HG02870 (cell line): ENCODE measurements around the gene DEPDC1.
"Not testable (repeated sequence)": the region's sequence is repeated elsewhere in the genome, so short reads cannot be mapped to it uniquely, and the experiment has no call there.

ENCODE experiments used
- ATAC-seq: cut with Tn5 transposase; IDR thresholded peaks from one replicate; pipeline ENCODE4 v1.9.1; 2021; ENCODE audit warnings: mild to moderate bottlenecking, moderate library complexity; ENCODE audit not compliant: unreplicated experiment

The DEPDC1 gene, protein sequence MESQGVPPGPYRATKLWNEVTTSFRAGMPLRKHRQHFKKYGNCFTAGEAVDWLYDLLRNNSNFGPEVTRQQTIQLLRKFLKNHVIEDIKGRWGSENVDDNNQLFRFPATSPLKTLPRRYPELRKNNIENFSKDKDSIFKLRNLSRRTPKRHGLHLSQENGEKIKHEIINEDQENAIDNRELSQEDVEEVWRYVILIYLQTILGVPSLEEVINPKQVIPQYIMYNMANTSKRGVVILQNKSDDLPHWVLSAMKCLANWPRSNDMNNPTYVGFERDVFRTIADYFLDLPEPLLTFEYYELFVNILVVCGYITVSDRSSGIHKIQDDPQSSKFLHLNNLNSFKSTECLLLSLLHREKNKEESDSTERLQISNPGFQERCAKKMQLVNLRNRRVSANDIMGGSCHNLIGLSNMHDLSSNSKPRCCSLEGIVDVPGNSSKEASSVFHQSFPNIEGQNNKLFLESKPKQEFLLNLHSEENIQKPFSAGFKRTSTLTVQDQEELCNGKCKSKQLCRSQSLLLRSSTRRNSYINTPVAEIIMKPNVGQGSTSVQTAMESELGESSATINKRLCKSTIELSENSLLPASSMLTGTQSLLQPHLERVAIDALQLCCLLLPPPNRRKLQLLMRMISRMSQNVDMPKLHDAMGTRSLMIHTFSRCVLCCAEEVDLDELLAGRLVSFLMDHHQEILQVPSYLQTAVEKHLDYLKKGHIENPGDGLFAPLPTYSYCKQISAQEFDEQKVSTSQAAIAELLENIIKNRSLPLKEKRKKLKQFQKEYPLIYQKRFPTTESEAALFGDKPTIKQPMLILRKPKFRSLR

DNA sequence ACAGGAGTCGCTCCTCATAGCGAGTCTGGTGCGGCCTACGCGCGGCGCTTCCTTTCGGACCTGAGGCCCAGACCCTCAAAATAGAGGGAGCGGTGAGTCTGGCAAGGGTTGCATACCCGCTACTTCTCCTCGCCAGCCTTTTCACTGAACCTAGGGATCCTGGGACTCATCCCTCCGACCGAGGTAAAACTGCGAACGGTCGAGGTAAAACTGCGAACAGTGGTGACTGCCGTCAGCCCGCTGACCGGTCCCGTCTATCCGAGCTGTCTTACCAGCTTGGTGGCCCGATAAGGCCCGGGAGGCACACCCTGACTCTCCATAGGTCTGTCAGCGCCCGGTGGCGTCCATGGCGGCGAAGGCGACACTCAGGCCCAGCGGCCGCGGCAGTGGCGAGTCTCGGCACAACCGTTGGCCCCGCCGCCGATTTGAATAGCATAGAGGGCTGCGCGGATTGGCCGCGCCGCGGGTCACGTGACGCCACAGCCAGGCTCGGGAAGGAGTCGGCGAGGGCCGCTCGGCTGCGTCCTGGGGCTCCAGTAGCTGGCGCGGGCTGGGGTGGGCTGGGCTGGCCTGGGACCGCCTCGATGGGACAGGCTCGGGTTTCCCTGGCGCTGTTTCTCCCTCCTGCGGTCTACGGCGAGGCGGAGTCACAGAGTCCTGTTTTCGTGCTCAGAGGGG lies at the start of gene DEPDC1:
Gene DEPDC1, minus strand, starts transcription at position 403 of the 678 bp plus-strand sequence. Its CDS starts 83 bp downstream, at position 320.
- peak; percentile 92 for ATAC-seq

DNA sequence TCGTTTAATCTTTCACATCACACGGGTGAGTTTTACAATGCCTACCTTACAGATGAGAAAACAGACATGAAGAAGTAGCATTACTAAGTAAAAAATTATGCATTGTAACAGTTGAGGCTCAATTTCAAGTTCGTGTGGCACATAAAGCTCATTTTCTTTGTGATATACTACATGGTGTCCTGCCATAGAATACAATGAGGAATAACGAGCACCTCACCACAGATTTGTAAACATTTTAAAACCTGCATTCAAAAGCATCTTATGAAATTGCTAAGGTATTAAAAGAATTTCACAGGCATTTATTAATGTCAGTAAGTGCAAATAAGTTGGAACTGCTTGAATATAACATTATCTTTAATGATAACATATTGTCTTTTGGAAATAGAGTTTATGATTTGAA lies 47.8 kb upstream of the DEPDC1 start:
- ATAC-seq: no peak

DNA sequence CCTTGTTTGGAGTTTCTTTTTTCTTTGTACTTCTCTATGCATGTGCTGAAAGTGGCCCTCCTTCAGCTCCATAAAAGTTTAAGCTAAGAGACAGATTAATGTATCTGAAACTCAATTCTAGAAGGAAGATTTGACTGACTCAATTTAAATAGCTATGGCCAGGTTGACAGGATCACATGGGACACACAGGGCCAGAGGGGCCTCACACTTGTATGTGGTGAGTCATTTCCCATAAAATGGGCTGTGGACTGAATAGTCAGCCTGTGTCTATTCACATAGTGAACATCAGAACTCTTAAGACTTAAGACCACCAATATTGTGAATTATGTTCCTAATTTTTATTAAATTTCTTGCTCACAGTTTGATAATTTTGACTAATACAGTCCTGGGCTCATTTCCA lies 45.7 kb upstream of the DEPDC1 start:
- no peak for ATAC-seq

DNA sequence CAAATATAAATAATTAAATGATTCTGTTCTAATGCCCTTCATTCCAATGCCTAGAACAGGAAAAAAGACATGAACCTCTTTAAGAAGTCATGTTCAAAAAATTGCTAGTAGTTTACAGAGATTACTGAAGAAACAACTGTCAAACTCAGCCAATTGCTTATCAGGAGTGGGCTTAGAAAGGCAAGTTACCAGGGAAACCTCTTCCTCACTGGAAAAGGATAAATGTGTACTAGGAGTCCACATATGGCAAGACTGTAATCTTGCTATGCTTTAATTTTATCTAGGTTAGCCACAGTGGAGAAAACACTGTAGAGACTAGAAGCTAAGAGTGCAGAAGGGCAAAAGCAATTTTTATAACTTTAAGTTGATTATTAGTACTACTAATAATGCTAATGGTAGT lies 42.1 kb upstream of the DEPDC1 start:
- no peak for ATAC-seq

DNA sequence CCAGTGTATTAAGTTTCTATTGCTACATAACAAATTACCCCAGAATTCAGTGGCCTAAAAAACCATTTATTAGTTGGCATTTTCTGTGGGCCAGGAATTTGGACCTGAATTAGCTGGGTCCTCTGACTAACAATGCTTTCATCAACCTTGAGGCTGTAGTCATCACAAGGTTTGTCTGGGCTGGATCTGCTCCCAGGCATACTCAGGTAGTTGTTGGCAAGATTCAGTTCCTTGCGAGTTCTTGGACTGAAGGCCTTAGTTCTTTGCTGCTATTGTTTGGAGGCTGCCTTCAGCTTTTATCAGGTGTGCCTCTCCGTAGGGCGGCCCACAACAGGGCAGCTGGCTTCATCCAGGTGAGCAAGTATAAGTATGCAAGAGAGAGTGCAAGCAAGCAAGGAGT lies 31.4 kb upstream of the DEPDC1 start:
- ATAC-seq: no peak

DNA sequence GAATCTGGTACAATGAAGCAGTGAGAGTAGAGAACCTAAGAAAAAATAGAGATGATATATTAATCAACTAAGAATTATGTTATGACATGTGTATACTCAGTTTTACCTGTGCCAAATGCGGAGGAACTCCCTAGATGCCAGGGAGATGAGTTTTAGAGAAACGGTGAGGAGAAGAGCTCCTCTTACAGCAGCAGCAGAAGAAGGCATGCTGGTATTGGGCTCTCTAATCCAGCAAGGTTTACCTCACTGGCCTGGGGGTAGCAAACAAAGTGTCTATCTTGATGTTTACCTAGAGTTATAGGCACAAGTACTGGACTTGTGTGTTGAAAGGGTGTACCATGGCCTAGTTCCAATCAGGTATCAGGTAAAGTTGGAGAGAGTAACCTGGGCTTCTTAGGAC lies 28.9 kb upstream of the DEPDC1 start:
- no peak for ATAC-seq

DNA sequence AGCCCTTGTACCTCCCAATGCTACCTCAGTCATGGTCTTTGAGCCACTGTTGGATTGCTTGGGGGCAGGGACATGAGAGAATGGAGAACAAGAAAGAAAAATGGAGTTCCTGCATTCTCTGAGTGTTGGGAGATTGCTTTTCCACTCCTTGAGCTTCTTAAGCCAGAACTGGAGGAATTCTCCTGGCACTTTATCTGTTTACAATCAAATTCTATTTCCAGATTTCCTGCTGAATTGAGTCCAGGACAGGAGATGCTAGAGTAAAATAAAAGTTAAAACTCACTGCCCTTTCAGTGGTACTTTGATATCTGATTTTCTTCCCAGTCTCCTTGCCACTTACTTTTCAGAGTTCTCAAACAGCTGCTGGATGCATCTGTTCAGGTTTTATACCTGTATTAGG lies 24.4 kb upstream of the DEPDC1 start:
- no peak for ATAC-seq

DNA sequence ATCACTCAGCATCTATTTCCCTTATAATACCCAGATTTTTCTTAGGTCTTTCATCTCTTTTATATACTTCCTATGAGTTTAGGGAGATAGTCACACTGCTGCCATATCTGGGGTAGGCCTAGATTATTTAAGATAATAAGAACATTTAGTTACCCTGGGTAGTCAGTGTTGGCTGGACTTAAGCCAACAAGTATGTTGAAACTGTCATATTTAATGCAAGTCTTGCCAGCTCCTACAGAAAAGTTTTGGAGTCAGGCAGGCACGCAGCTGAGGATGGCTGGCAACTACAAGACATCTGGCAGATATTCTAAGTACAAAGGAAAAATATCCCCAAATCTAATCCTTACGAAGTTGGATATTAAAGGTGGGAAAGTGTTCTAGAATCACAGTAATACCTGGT lies 19.2 kb upstream of the DEPDC1 start:
- ATAC-seq: no peak

DNA sequence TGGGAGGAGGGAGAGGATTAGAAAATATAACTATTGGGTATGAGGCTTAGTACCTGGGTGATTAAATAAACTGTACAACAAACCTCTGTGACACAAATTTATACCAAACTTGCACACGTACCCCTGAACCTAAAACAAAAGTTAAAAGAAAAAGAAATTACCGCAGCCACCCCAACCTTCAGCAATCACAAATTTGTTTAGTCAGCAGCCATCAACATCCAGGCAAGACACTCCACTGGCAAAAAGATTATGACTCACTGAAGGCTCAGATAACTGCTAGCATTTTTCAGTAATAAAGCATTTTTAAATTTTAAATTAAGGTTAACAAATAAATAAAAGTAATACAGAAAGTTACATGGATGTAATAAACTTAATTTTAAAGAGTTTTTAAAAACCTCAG lies 14.4 kb upstream of the DEPDC1 start:
- ATAC-seq: no peak

DNA sequence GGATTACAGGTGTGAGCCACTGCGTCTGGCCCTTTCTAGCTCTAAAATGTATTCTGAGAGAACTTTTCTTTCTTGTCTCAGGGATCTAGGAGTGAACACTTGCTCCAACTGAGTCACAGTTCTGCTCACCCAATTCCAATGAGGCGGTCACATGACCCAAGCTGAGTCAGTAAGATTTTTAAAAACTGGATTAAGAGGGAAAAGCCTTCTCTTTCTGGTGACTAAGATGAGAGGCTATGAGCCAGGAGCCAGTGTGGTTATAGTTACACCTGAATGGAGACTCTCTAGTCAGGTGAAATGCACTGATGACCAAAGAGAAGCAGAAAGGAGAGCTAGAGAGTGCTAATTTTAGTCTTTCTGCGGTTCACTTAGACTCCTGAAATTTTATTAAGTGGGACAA lies 9.5 kb upstream of the DEPDC1 start:
- ATAC-seq: no peak

DNA sequence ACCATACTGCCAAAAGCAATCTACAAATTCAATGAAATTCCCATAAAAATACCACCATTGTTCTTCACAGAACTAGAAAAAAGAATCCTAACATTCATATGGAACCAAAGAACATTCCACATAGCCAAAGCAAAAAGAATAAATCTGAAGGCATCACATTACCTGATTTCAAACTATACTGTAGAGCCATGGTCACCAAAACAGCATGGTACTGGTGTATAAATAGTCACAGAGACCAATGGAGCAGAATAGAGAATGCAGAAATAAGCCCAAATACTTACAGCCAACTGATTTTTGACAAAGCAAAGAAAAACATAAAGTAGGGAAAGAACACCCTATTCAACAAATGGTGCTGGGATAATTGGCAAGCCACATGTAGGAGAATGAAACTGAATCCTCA lies 6.2 kb upstream of the DEPDC1 start:
- ATAC-seq: no peak

DNA sequence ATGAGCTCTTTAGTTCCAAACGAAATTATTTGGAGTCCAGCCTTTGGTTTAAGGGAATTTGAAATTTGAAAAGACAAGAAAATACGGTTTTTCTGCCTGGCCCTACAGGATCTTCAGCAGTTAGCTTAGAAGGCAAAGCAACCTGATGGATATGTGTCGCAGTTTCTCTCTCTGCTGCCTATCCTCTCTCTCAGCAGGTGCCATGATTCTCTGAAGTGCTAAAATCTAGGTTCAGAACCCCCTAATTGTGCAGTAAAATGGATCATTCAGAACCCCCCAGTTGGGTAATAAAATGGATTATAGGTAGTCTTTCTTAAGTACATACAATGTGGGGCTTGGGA lies 446 bp upstream of the DEPDC1 start:
- ATAC-seq: no peak

DNA sequence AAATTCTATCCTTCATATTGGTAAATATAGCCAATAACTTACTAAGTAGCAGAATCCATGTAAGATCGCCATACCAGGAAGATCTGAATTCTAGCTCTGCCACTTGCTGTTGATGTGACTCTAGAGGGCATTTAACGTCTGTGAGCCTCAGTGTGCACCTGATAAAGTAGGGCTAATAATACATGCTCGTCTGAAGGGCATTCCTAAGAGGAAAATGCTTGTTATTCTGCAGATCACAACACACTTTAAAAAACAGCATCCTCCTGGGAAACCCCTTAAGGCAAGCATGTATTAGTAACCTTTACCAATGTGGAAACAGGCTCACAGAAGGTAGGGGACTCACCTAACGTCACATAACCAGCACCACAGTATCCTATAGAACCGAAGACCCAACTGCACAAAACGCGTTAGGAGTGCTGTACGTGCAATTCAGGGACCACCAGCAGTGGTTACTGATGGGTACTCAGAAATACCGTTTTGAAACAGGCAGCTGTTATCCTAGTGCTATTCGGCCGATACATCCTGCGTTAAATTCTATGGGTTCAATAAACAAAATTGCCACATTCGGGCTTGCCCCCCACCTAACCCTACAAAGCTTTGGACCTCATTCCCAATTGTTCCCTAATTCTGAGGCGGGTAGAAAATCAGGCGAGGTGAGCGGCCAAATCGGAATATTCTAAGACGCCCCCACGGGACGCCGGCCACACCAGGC lies 758 bp downstream of the DEPDC1 start:
- peak; percentile 19 for ATAC-seq

DNA sequence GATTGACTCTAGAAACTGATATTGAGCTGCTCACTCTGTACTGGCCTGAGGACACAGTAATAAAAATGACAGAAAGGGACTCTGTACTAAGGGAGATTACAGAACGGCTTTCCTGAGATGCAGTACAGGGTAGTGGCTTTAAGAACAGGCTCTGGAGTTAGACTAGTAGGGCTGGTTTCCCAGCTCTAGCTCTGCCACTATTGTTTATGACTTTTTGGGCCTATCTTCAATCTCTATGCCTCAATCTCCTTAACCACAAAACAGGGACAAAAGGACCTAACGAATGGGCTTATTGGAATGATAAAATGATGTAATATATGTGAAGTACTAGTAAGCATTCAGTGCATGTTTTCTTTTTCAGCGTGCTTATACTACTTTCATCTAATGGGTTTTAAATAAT lies 1.4 kb downstream of the DEPDC1 start:
- no peak for ATAC-seq

DNA sequence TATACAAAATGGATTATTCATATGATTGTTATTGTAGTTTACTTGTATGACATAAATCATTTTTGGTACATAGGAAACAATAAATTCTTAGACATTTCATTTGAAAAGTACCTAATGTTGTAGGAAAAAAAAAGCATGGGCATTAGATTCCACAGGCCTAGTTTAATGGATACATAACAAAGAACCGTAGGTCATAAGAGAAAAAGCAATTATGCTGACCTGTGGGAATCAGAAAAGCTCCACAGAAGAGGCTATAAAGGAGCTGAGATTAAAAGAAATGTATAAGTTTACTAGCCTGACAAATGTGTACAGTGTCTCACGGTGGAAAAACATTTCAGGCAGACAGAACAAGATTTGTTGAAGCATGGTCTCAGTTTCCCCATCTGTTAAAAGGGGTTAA lies 3.7 kb downstream of the DEPDC1 start:
- ATAC-seq: no peak

DNA sequence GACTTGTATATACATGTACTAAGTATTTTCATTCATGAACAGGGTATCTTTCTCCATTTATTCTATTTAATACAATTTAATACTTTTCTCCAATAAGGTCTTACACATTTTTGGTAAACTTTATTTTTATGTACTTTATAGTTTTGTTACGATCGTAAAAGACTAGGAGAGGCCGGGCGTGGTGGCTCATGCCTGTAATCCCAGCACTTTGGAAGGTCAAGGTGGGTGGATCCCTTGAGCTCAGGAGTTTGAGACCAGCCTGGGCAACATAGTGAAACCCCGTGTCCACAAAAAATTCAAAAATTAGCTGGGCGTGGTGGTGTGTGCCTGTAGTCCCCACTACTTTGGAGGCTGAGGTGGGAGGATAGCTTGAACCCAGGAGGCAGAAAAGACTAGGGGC lies 4.6 kb downstream of the DEPDC1 start:
- not testable (repeated sequence) for ATAC-seq

DNA sequence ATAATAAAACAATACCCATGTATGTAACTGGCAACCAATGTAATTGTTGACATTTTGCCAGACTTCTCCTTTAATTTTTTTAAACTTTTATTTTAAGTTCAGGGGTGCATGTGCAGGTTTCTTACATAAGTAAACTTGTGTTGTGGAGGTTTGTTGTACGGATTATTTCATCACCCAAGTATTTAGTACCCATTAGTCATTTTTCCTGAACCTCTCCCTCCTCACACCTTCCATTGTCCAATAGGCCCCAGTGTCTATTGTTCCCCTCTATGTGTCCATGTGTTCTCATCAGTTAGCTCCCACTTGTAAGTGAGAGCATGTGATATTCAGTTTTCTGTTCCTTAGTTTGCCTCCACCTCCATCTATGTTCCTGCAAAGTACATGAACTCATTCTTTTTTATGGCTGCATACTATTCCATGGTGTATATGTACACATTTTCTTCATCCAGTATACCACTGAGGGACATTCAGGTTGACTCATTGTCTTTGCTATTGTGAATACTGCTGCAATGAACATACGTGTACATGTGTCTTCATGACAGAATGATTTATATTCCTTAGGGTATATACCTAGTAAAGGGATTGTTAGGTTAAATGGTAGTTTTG lies 6.7 kb downstream of the DEPDC1 start:
- no peak for ATAC-seq

DNA sequence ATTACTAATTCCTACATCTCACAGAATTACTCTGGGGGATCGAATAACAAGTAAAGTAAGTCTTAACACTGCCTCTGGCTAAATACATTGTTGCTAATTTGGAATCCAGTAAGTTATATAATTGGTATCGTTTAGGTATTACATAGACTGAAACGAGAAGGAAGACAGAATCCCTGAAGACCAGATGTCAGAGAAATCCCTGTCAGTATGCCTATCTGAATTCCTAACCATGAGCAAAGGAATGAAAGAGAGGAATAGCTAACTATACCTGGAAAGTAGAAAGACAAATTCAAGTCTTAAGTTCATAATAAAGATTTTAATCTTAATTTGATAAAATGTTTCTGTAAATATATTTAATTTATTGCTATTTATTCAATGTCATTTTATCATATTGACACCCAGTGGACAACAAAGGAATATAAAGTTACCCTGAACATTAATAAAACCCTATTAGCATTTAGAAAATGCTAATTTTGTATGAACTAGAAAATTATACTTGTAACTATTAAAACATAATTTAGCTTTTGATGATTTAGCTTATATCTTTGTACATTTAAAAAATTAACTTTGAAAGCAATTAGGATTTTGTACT lies 11.4 kb downstream of the DEPDC1 start:
- no peak for ATAC-seq

DNA sequence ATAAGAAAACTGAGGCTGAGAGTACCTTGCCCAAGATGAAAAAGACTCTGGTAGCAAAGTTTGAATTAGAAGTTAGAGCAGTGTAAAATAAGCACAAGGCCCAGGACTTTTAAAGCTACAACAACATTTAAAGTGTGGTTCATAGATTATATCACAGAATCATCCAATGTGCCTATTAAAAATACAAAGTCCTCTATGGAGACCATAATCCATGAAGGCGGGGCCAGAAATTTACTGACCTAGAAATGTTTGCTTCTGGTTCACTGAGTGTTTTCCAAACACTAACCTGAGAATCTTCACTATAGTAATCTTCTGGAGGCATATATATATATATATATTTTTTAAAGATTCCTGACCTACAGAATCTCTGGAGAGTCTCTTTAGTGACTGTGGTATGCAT lies 12.3 kb downstream of the DEPDC1 start:
- no peak for ATAC-seq

DNA sequence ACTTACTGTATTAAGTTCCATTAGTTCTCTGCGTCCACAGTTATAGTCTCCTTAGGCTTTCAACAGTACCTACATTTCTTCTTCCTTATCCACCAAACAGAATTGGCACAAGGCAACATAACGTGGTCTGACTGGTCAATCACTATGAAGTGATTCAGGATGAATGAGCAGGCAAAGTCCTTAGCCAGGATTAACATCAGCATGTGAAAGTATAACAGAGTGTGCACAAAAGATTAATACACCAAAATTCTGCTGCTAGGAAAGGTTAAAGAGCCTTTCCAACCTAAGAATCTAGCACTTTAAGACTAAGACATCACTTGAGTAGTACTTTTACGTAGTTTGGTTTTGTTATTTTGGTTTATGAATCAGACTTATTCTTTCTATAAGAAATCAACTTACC lies 15.8 kb downstream of the DEPDC1 start:
- no peak for ATAC-seq
